DOHH2 (cell line): ENCODE data around the gene CAPZB.

Experiments used
- H3F3A ChIP-seq: fragments of 200-600 bp; sonication (generic), shearing (Covaris generic); 2 replicates; pipeline ENCODE4 v1.6.0; 2016; ENCODE audit warnings: antibody characterized with exemption, mild to moderate bottlenecking; ENCODE audit not compliant: control insufficient read depth, insufficient read depth
- H3K27ac ChIP-seq: fragments of 200-600 bp; sonication (generic); 2 replicates; pipeline ENCODE4 v1.5.1; 2014; ENCODE audit warnings: low read depth, mild to moderate bottlenecking, low read length, moderate library complexity
- H3K27me3 ChIP-seq: fragments of 200-600 bp; sonication (generic); 2 replicates; pipeline ENCODE4 v1.6.1; 2014; ENCODE audit warnings: mild to moderate bottlenecking, low read length, mixed read lengths; ENCODE audit not compliant: control insufficient read depth
- H3K36me3 ChIP-seq: fragments of 200-600 bp; sonication (generic); 2 replicates; pipeline ENCODE4 v1.6.1; 2014; ENCODE audit warnings: mild to moderate bottlenecking, low read length, moderate library complexity, mixed read lengths; ENCODE audit not compliant: control insufficient read depth
- H3K4me1 ChIP-seq: fragments of 200-600 bp; sonication (generic); 2 replicates; pipeline ENCODE4 v1.6.1; 2014; ENCODE audit warnings: mild to moderate bottlenecking, low read length, mixed read lengths; ENCODE audit not compliant: control insufficient read depth
- H3K4me2 ChIP-seq: fragments of 200-600 bp; sonication (generic); 2 replicates; pipeline ENCODE4 v1.6.0; 2014; ENCODE audit warnings: mild to moderate bottlenecking, low read length, moderate library complexity
- H3K4me3 ChIP-seq: fragments of 200-600 bp; sonication (generic); 2 replicates; pipeline ENCODE4 v1.5.1; 2014; ENCODE audit warnings: mild to moderate bottlenecking, low read length, mixed read lengths
- H3K79me2 ChIP-seq: fragments of 200-600 bp; sonication (generic); 2 replicates; pipeline ENCODE4 v1.6.1; 2014; ENCODE audit warnings: mild to moderate bottlenecking, low read length, mixed read lengths; ENCODE audit not compliant: control insufficient read depth
- H3K9me2 ChIP-seq: fragments of 200-600 bp; sonication (generic); replicated peaks from 2 replicates; pipeline ENCODE4 v1.6.1; 2014; ENCODE audit warnings: mild to moderate bottlenecking, low read length, mixed read lengths; ENCODE audit not compliant: control insufficient read depth
- H3K9me3 ChIP-seq: fragments of 200-600 bp; sonication (generic); 2 replicates; pipeline ENCODE4 v1.6.1; 2014; ENCODE audit warnings: antibody characterized with exemption, low read length, mixed read lengths; ENCODE audit not compliant: control insufficient read depth, insufficient read depth
- H4K20me1 ChIP-seq: fragments of 200-600 bp; sonication (generic); 2 replicates; pipeline ENCODE4 v1.6.0; 2014; ENCODE audit warnings: low read depth, mild to moderate bottlenecking, antibody characterized with exemption, low read length, moderate library complexity; ENCODE audit not compliant: control insufficient read depth, insufficient read depth
- CTCF ChIP-seq: fragments of 200-600 bp; sonication (generic); IDR thresholded peaks from one replicate; pipeline ENCODE4 v1.5.1; 2014; ENCODE audit warnings: antibody characterized with exemption, mild to moderate bottlenecking, low read depth, low read length; ENCODE audit not compliant: poor library complexity, severe bottlenecking
- EZH2phosphoT487 ChIP-seq: fragments of 200-600 bp; sonication (generic); IDR thresholded peaks from 2 replicates; pipeline ENCODE4 v1.6.1; 2017; ENCODE audit warnings: borderline replicate concordance, mild to moderate bottlenecking, antibody characterized with exemption, low read length, moderate library complexity, mixed read lengths

The CAPZB gene

GRCh38 chr1:19377812-19378718 is 107.3 kb downstream of the CAPZB start:
- H3F3A ChIP-seq, result no peaks in the 10 kb centered on the region
- no peaks in the 10 kb centered on the region for H3K27me3 ChIP-seq
- H3K4me2 ChIP-seq, result no peak overlapping the region
- H3K27ac ChIP-seq, result no peak overlapping the region
- H3K9me3 ChIP-seq, result no peaks in the 10 kb centered on the region
- TF ChIP-seq CTCF (no peak), EZH2phosphoT487 (no peak)
- no peaks in the 10 kb centered on the region for H3K79me2 ChIP-seq
- no peak overlapping the region for H3K4me3 ChIP-seq
- H3K4me1 ChIP-seq, result no peaks in the 10 kb centered on the region
- H4K20me1 ChIP-seq, result no peaks in the 10 kb centered on the region
- H3K9me2 ChIP-seq, result no peaks in the 10 kb centered on the region
- H3K36me3 ChIP-seq, result peaks cover 51% of the 10 kb centered on the region

- TF ChIP-seq EZH2phosphoT487 (no peak), CTCF (no peak)
- Histone ChIP-seq H3K4me2 (no peak overlapping the region), H3F3A (no peaks in the 10 kb centered on the region), H3K9me2 (no peaks in the 10 kb centered on the region), H3K9me3 (no peaks in the 10 kb centered on the region), H3K4me1 (no peaks in the 10 kb centered on the region), H3K4me3 (no peak overlapping the region), H3K27me3 (no peaks in the 10 kb centered on the region), H3K79me2 (no peaks in the 10 kb centered on the region), H3K27ac (no peak overlapping the region), H3K36me3 (peaks cover 46% of the 10 kb centered on the region), H4K20me1 (no peaks in the 10 kb centered on the region)
These were observed 108.6 kb downstream of the CAPZB start for GRCh38 chr1:19376428-19377372.

GRCh38 chr1:19375631-19376400 is 109.5 kb downstream of the CAPZB start:
- Histone ChIP-seq H3K27me3 (no peaks in the 10 kb centered on the region), H3K36me3 (peaks cover 46% of the 10 kb centered on the region), H3F3A (no peaks in the 10 kb centered on the region), H4K20me1 (no peaks in the 10 kb centered on the region), H3K79me2 (no peaks in the 10 kb centered on the region), H3K9me3 (no peaks in the 10 kb centered on the region), H3K9me2 (no peaks in the 10 kb centered on the region), H3K27ac (no peak overlapping the region), H3K4me1 (no peaks in the 10 kb centered on the region), H3K4me2 (no peak overlapping the region), H3K4me3 (no peak overlapping the region)
- TF ChIP-seq CTCF (no peak), EZH2phosphoT487 (no peak)
